Subcutaneous abdominal adipose tissue (tissue), 5 donors: ENCODE measurements around the gene CPED1.

Source experiments
- H3K27ac ChIP-seq: one replicate; pipeline ENCODE4 v1.7.0; 2013; ENCODE audit warnings: low read depth, mild to moderate bottlenecking, inconsistent platforms, low read length, moderate library complexity
- H3K27me3 ChIP-seq, 5 donors: one replicate each; pipeline ENCODE4 v1.7.0; 2013; ENCODE audit warnings: low read length in 5 of 5, inconsistent platforms in 1 of 5; ENCODE audit not compliant: control insufficient read depth in 5 of 5, insufficient read depth in 4 of 5
- H3K36me3 ChIP-seq, 5 donors: one replicate each; pipeline ENCODE4 v1.7.0; 2013; ENCODE audit warnings: low read length in 5 of 5; ENCODE audit not compliant: control insufficient read depth in 5 of 5, insufficient read depth in 5 of 5
- H3K4me1 ChIP-seq, 5 donors: one replicate each; pipeline ENCODE4 v1.7.0; 2013; ENCODE audit warnings: low read length in 5 of 5, mild to moderate bottlenecking in 3 of 5, moderate library complexity in 1 of 5; ENCODE audit not compliant: control insufficient read depth in 5 of 5, insufficient read depth in 5 of 5
- H3K4me3 ChIP-seq, 5 donors: one replicate each; pipeline ENCODE4 v1.7.0; 2013; ENCODE audit warnings: low read length in 5 of 5, low read depth in 1 of 5
- H3K9ac ChIP-seq, 5 donors: one replicate each; pipeline ENCODE4 v1.7.0; 2013; ENCODE audit warnings: low read length in 5 of 5, mild to moderate bottlenecking in 4 of 5, moderate library complexity in 3 of 5
- H3K9me3 ChIP-seq, 5 donors: one replicate each; pipeline ENCODE4 v1.7.0; 2013; ENCODE audit warnings: low read length in 5 of 5; ENCODE audit not compliant: control insufficient read depth in 5 of 5
- donor health status: healthy.
- donor health status: healthy.
- donor health status: healthy.
- donor health status: healthy.
- donor health status: healthy.

CPED1 gene

DNA sequence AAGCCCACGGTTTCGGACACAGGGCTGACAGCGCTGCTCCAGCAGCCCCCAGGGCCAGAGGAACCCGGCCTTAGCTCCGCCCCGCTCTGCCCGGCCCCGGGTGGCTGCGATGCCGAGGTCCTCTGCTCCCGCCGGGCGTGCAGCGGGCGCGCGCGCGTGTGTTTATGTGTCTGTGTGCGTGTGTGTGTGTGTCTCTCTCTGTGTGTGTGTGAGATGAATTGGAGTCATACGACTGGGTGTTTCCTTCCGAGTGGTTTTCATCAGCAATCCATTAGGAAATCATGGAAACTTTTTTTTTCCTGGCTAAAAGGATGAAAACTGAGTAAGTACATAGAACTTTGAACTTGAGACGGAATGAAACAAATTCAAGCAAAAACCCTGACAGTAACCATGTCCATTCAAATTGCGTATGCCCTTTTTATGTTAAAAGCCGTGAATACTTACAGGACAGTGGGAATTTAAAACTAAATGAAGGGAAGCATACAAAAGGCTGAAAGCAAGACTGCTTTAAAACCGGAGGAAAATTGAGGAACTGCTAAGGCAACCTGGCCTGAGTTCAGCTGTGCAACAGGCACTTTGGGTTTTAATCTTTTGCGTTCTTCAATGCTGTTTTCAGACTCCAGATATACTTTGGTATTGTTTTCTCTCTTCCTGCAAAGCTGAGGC, at the start of gene CPED1:
Gene CPED1, plus strand, starts transcription at position 121 of the 666 bp plus-strand sequence. CDS start 911 bp downstream, outside the sequence.
- Histone ChIP-seq H3K9ac (peak within 1 kb of the TSS; percentile 92 to 97 (median 95)), H3K27ac (peak within 1 kb of the TSS; percentile 99), H3K27me3 (no peaks in the 10 kb centered on the region), H3K36me3 (no peaks in the 10 kb centered on the region), H3K4me1 (peaks cover 2 to 44% (median 35%) of the 10 kb centered on the region in 5 donors), H3K9me3 (no peaks in the 10 kb centered on the region), H3K4me3 (peak within 1 kb of the TSS; percentile 69 to 95 (median 79))

DNA sequence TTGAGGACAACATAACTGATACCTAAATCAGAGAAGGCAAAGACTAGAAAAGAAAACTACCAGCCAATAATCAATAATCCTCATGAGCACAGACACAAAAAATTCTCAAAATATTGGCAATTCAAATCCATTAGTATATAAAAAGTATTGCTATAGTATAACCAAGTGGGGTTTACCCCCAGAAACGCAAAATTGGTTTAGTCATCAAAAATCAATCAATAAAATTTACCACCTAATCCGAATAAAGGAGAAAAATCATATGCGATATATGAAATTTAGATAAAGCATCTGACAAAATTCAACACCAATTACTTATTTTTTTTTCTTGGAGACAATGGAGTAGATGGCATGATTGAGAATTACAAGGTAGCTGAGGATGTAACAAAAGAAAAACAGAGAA, 49.2 kb upstream of the CPED1 start:
- H3K9me3 ChIP-seq, result no peaks in the 10 kb centered on the region
- H3K4me3 ChIP-seq, result no peak overlapping the region
- no peak overlapping the region for H3K27ac ChIP-seq
- no peak overlapping the region for H3K9ac ChIP-seq
- H3K36me3 ChIP-seq, result no peaks in the 10 kb centered on the region
- H3K4me1 ChIP-seq, result peaks cover 0 to 14% (median 0%) of the 10 kb centered on the region in 5 donors
- no peaks in the 10 kb centered on the region for H3K27me3 ChIP-seq

DNA sequence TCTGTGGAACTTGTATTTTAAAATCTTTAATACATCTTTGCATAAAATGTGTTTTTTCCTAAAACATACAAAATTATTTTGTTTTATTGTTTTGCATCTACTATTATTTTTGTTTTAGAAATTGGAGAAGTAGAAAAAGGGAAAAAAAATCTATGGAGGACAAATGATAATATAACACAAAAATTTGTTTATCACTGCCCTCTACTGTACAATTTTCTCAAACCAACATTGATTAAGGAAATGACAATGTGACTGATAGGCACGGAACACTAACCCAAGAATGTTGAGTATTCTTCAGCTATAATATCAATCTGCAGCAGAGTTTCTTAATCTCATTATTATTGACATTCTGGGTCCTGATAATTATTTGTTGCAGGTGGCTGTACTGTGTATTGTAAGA, 47.4 kb upstream of the CPED1 start:
- Histone ChIP-seq H3K36me3 (no peaks in the 10 kb centered on the region), H3K27me3 (peaks cover 0 to 3% (median 0%) of the 10 kb centered on the region in 5 donors), H3K9me3 (no peaks in the 10 kb centered on the region), H3K27ac (no peak overlapping the region), H3K4me3 (no peak overlapping the region), H3K4me1 (peaks cover 0 to 14% (median 0%) of the 10 kb centered on the region in 5 donors), H3K9ac (no peak overlapping the region)

DNA sequence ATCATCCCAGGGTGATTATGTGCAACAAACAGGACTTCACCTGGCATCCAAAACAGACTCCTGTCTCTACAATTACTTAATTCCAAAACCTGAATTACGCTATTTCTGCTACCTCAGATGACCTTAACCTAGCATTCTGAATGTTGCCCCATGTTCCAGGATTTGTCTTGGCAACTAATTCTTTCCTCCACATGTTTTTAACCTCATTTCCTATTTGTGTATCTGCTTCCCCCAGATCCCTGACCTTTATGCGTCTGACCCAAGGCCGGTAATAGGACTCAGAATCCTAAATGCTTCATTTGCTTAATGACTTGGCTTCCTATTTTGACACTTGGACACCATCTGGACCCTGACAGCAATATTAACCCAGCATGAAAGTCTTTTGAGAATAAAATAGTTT, 46.7 kb upstream of the CPED1 start:
- H3K9me3 ChIP-seq, result no peaks in the 10 kb centered on the region
- H3K4me3 ChIP-seq, result no peak overlapping the region
- no peak overlapping the region for H3K9ac ChIP-seq
- H3K36me3 ChIP-seq, result no peaks in the 10 kb centered on the region
- no peak overlapping the region for H3K27ac ChIP-seq
- peaks cover 0 to 4% (median 0%) of the 10 kb centered on the region in 5 donors for H3K27me3 ChIP-seq
- peaks cover 0 to 14% (median 0%) of the 10 kb centered on the region in 5 donors for H3K4me1 ChIP-seq

DNA sequence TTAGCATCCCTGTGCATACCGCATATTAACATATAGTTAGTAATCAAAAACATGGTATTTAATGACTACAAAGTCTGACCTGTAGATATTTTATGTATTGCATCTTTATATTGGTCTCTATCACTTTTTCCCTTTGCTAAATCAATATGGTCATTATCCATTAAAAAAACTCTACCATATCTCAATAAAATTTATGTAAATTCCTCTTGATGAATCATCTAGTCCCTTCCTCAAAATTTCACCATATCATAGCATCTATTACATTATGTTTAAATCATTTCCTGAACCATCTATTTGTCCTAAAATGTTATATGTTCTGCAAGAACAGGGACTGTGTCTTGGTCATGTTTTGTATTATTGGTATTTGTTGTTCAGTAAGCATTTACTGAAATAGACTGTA, 45.6 kb upstream of the CPED1 start:
- Histone ChIP-seq H3K36me3 (no peaks in the 10 kb centered on the region), H3K4me3 (no peak overlapping the region), H3K4me1 (peaks cover 0 to 14% (median 0%) of the 10 kb centered on the region in 5 donors), H3K9ac (no peak overlapping the region), H3K9me3 (no peaks in the 10 kb centered on the region), H3K27me3 (peaks cover 0 to 4% (median 0%) of the 10 kb centered on the region in 5 donors), H3K27ac (no peak overlapping the region)

DNA sequence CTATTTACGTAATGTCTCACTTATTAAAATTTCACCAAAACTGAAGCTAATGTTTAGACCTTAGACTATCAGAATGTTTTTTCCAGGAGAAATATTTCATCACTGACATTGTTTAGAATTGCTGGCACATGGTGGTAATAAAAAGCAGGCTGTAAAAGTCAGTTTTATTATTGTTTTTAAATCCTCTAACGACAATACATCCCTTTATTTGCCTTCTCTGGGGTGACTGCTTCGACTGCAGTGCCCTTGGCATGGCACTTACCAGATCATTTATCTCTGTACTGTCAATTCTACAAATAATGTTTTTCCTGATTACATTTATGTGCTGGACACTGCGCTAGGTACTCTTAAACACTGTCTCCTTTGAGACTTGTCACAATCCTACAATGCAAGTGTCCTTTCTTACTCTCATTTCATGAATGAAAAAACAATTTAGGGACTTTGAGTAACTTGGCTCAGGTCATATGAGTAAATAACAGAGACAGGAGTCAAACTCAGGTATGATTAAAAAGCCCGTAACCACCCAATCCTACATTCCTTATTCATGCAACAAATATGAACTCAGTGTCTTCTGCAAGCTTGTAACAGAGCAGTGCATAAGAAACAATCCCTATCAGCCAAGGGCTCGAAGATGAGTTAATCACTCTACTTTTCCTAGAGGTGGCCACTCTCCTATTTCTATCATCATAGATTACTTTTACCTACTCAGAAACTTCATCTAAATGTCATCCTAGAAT, 43.5 kb upstream of the CPED1 start:
- H3K27ac ChIP-seq, result no peak overlapping the region
- H3K27me3 ChIP-seq, result peaks cover 0 to 4% (median 0%) of the 10 kb centered on the region in 5 donors
- H3K9ac ChIP-seq, result no peak overlapping the region
- H3K36me3 ChIP-seq, result no peaks in the 10 kb centered on the region
- H3K9me3 ChIP-seq, result no peaks in the 10 kb centered on the region
- no peak overlapping the region for H3K4me3 ChIP-seq
- peaks cover 0 to 17% (median 4%) of the 10 kb centered on the region in 5 donors for H3K4me1 ChIP-seq

DNA sequence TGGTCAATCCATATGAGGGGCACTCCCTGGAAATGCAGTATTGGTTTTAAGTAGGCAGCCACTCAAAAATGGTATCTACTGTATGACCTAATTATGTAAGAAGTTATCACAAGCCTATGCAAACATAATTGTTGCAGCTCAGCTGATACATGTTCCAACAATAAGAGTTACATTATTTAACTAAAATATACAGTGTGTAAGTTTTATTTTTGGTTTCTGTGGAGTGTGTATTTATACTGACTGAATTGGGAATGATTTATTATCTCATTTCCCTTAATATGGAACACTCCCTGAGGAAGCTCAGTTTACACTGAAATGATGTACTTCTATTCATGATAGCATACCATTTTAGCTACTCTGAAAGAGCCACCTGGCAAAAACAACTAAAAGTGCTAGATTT, 40.5 kb upstream of the CPED1 start:
- peaks cover 0 to 4% (median 0%) of the 10 kb centered on the region in 5 donors for H3K27me3 ChIP-seq
- H3K27ac ChIP-seq, result no peak overlapping the region
- no peaks in the 10 kb centered on the region for H3K36me3 ChIP-seq
- H3K4me1 ChIP-seq, result peaks cover 7 to 20% (median 16%) of the 10 kb centered on the region in 5 donors
- H3K9ac ChIP-seq, result no peak overlapping the region
- no peak overlapping the region for H3K4me3 ChIP-seq
- H3K9me3 ChIP-seq, result no peaks in the 10 kb centered on the region

DNA sequence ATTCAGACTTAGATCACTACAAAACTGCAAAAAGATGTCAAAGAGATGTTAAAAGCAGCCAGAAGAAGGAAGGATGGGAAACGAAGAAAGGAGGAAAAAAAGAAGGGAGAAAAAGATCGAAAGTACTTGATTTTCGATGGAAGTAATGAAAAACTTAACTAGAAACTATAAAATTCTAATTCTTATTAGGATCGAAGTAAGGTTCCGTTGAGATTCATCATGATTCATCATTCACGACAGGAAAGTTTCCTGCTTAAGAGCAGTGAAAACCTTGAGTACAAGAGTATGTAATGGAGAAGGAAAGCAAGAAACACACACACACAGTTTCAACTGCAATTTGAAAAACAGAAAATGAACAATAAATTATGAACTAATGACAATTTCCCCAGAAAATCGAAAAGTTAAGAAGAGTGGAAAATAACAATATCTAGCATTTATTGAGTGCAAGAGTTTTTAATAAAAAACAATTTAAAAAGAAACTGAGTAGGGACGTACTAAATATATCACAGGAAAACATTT, 39.1 kb upstream of the CPED1 start:
- peaks cover 0 to 4% (median 0%) of the 10 kb centered on the region in 5 donors for H3K27me3 ChIP-seq
- peak overlapping the region in 1 of 5 donors; percentile 89 for H3K9ac ChIP-seq
- H3K9me3 ChIP-seq, result no peaks in the 10 kb centered on the region
- peak overlapping the region; percentile 65 to 98 (median 87) for H3K4me3 ChIP-seq
- H3K36me3 ChIP-seq, result peaks cover 0 to 3% (median 0%) of the 10 kb centered on the region in 5 donors
- peaks cover 7 to 20% (median 16%) of the 10 kb centered on the region in 5 donors for H3K4me1 ChIP-seq
- H3K27ac ChIP-seq, result no peak overlapping the region

DNA sequence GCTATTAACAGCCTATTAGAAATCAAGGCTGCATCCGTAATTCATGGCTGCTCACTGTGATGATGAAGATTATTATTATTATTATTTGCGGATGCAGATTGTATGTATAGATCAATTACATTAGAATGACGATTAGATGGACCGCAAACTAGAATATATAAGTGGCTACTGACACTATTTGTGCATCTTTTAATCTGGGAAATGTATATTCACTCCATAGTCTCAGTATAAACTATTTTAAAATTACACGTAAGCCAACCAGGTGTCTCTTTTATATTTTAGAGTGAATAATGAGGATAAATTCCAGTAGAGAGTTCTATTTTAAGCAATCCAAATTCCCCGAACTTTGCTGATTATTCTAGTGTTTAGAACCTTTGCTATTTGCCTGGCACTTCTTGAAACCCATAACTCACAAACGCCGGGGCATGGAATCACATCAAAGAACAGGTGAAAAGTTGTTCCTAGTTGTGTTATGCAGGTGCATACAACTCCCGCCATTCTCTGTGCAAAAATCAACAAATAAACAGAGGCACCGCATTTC, 38.4 kb upstream of the CPED1 start:
- H3K4me1 ChIP-seq, result peaks cover 7 to 20% (median 16%) of the 10 kb centered on the region in 5 donors
- H3K27me3 ChIP-seq, result peaks cover 0 to 4% (median 0%) of the 10 kb centered on the region in 5 donors
- peaks cover 0 to 4% (median 3%) of the 10 kb centered on the region in 5 donors for H3K36me3 ChIP-seq
- peak overlapping the region; percentile 30 to 89 (median 60) for H3K9ac ChIP-seq
- H3K27ac ChIP-seq, result peak overlapping the region; percentile 95
- H3K9me3 ChIP-seq, result no peaks in the 10 kb centered on the region
- peak overlapping the region; percentile 65 to 98 (median 87) for H3K4me3 ChIP-seq
